HepG2 (cell line): ENCODE measurements around the gene RHOT1. TPM values are rescaled to one million over a fixed set of nuclear protein-coding genes. Genes with fewer than 3 reads are reported as not detected.
A peak's percentile ranks its signal among the peaks of the same experiment; 100 is the strongest.

Experiments
- CBX5 ChIP-seq: sonication (generic); formaldehyde crosslinking; IDR thresholded peaks from 2 replicates; pipeline ENCODE4 v1.4.0; 2020; ENCODE audit warnings: missing genetic modification reagents, borderline replicate concordance
- CCDC6 ChIP-seq: sonication (generic); formaldehyde crosslinking; IDR thresholded peaks from 2 replicates; pipeline ENCODE4 v1.8.1; 2022; ENCODE audit warnings: mild to moderate bottlenecking, missing genetic modification reagents, moderate library complexity
- EZH2 ChIP-seq: conservative IDR thresholded peaks from 2 replicates; pipeline ENCODE4 v1.6.1; 2012; ENCODE audit warnings: mild to moderate bottlenecking, low read depth, low read length, moderate library complexity
- MATR3 ChIP-seq: sonication (generic); formaldehyde crosslinking; IDR thresholded peaks from 2 replicates; pipeline ENCODE4 v1.4.0; 2020; ENCODE audit warnings: missing genetic modification reagents
- MAZ ChIP-seq, 2 experiments: sonication (generic) in 1 of 2; formaldehyde crosslinking in 1 of 2; IDR thresholded peaks; 2 replicates each; pipeline versions ENCODE4 v1.5.0 to v1.6.1; 2012 to 2020; ENCODE audit warnings: low read depth in 2 of 2, mild to moderate bottlenecking in 2 of 2, borderline replicate concordance in 1 of 2, improper control_type of control experiment in 1 of 2, low read length in 1 of 2, missing genetic modification reagents in 1 of 2, moderate library complexity in 1 of 2
- NFRKB ChIP-seq: fragments of 450-650 bp; IDR thresholded peaks from 2 replicates; pipeline ENCODE4 v1.6.1; 2017
- PAXIP1 ChIP-seq: sonication (generic); formaldehyde crosslinking; conservative IDR thresholded peaks from 2 replicates; pipeline ENCODE4 v1.4.0; 2020; ENCODE audit warnings: mild to moderate bottlenecking, missing genetic modification reagents, moderate library complexity
- PHB2 ChIP-seq: fragments of 450-650 bp; IDR thresholded peaks from 2 replicates; pipeline ENCODE4 v1.6.1; 2018; ENCODE audit not compliant: partially characterized antibody
- SAP130 ChIP-seq: IDR thresholded peaks from 2 replicates; pipeline ENCODE4 v1.6.1; 2016; ENCODE audit warnings: low read depth
- SP140L ChIP-seq: sonication (generic); formaldehyde crosslinking; IDR thresholded peaks from 2 replicates; pipeline ENCODE4 v1.4.0; 2020; ENCODE audit warnings: missing genetic modification reagents, borderline replicate concordance
- TAF1 ChIP-seq: sonication (generic); formaldehyde crosslinking; IDR thresholded peaks from 2 replicates; pipeline ENCODE4 v1.4.0; 2020; ENCODE audit warnings: missing genetic modification reagents
- TCF7 ChIP-seq: sonication (generic); IDR thresholded peaks from 2 replicates; pipeline ENCODE4 v1.6.1; 2016; ENCODE audit warnings: antibody characterized with exemption, low read depth
- ZNF253 ChIP-seq: sonication (generic); formaldehyde crosslinking; IDR thresholded peaks from 2 replicates; pipeline ENCODE4 v1.8.0; 2022; ENCODE audit warnings: mild to moderate bottlenecking, missing genetic modification reagents, borderline replicate concordance
- ZNF318 ChIP-seq: sonication (generic); formaldehyde crosslinking; IDR thresholded peaks from 2 replicates; pipeline ENCODE4 v1.4.0; 2020; ENCODE audit warnings: mild to moderate bottlenecking, missing genetic modification reagents
- ZNF503 ChIP-seq: sonication (generic); formaldehyde crosslinking; IDR thresholded peaks from 2 replicates; pipeline ENCODE4 v1.4.0; 2020; ENCODE audit warnings: missing genetic modification reagents
- ZNF607 ChIP-seq: sonication (generic); formaldehyde crosslinking; IDR thresholded peaks from 2 replicates; pipeline ENCODE4 v1.5.1; 2020; ENCODE audit warnings: missing genetic modification reagents, mild to moderate bottlenecking, borderline replicate concordance
- polyA plus RNA-seq, 8 experiments: library from polyadenylated mRNA; depleted of rRNA in 3 of 8; stranded (reverse) in 7 of 8; unstranded in 1 of 8; fragments of >200 nt; fragmentation: Illumina TruSeq in 4 of 8; extraction: Trizol in 4 of 8; gene quantifications; 2 replicates each; pipeline versions ENCODE4 v1.2.1 to v1.2.3, GENCODE V29; 2011 to 2016; ENCODE audit warnings: low read depth in 4 of 8, missing spikeins in 1 of 8, mixed read lengths in 1 of 8; ENCODE audit not compliant: insufficient read depth in 1 of 8
- total RNA-seq, 5 experiments: library from RNA; depleted of rRNA; stranded (reverse); fragments of >200 nt; fragmentation: Illumina TruSeq; extraction: Trizol; gene quantifications; 2 replicates each; pipeline ENCODE4 v1.2.3, GENCODE V29; 2016; ENCODE audit warnings: low read depth in 1 of 5

Gene RHOT1
- total and polyA plus RNA-seq, 2 of the 13 experiments (the other 11 are each of a cell fraction or from before 2014, with no cell fraction given), result 25.6 to 41.5 TPM

GRCh38 chr17:32142857-32143526 is 690 bp downstream of the RHOT1 start (continued):
- TF ChIP-seq EZH2, result no peak
- TF ChIP-seq PAXIP1 (CRISPR knock-in tag), result 0 out of 2 replicates have a peak, but pooled peaks have one; percentile 21
- no peak for TF ChIP-seq MATR3 (CRISPR knock-in tag)
- no peak for TF ChIP-seq SP140L (CRISPR knock-in tag)
- no peak for TF ChIP-seq ZNF607 (CRISPR knock-in tag)
- TF ChIP-seq PHB2, result no peak
- no peak for TF ChIP-seq ZNF503 (CRISPR knock-in tag)
- no peak for TF ChIP-seq CBX5 (CRISPR knock-in tag)
- 0 out of 2 replicates have a peak, but pooled peaks have one; percentile 13 for TF ChIP-seq TAF1
- TF ChIP-seq CCDC6 (CRISPR knock-in tag), result 0 out of 2 replicates have a peak, but pooled peaks have one; percentile 1
- TF ChIP-seq MAZ (IDR thresholded peaks at IDR 0.05; ENCODE audit: borderline replicate concordance, low read depth, low read length), result no peak
- no peak for TF ChIP-seq MAZ (CRISPR knock-in tag; IDR thresholded peaks at IDR 0.05; ENCODE audit: low read depth)
- TF ChIP-seq NFRKB, result no peak
- no peak for TF ChIP-seq TCF7
- TF ChIP-seq ZNF318 (CRISPR knock-in tag), result no peak
- no peak for TF ChIP-seq ZNF253 (CRISPR knock-in tag)
- TF ChIP-seq SAP130, result peak; percentile 8; the same call in 1 of the 2 replicates
